Measurements from ENCODE around the gene ZBTB22. TPM values are rescaled to one million over a fixed set of nuclear protein-coding genes. Genes with fewer than 3 reads are reported as not detected.

Gene ZBTB22
- total and polyA plus RNA-seq, 10 donors = 10.8 to 27.2 (median 19.1) TPM

DNA sequence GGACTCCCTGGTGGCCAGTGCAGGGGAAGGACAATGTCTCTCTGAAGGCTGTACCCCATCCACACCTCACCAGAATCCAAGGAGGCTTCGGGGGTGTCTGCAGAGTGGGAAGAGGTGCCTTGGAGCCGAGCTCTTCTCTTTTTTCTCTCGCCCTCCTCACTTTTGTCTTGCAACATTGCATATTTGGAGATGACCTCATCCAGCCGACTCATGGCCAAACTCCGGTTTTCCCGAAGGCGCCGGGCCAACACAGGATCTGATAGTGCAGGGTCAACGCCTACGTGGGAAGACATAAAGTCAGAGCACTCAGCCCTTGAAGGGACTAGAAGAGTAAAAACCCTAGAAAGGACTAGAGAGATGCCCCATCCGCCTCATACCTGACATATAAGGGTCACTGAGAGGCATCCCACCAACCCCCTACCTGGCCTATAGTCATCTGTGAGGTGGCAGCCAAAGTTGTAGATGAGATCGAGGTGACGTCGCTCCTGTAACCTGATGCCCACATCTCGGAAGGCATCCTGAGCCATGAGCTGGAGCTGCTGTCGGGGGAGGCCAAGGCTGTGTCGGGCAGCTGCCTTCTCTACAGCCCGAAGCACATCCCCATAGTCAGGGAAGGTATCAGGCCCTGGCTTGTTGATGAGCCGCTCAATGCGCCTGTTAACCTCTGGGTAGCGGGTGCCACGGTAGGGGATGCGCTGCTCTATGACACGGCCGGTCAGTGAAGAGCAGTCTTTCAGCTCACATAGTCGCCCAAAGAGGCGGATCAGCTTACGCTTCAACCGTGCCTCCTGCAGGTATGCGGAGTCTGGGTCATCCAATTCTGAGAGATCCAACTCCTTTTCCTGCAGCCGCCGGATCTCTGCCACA, 3.0 kb upstream of the ZBTB22 start:
- no peaks in the 10 kb centered on the region for H3K27me3 ChIP-seq (replicated peaks in 1 of 7)
- peak overlapping the region in 7 of 8 donors; percentile 1 to 100 (median 46) for H3K27ac ChIP-seq
- H3K4me3 ChIP-seq = peak overlapping the region in 3 of 8 donors; percentile 76 to 93 (median 77)
- DNase-seq = peak; percentile 77
- no peaks in the 10 kb centered on the region for H3K9me3 ChIP-seq
- no peak for TF ChIP-seq POLR2A (IDR thresholded peaks at IDR 0.05)
- 75 to 89% (median 83%) methylated on average over 26 to 32 of the region's 32 CpGs for WGBS, 5 donors
- H3K36me3 ChIP-seq = peaks cover 2 to 47% (median 29%) of the 10 kb centered on the region in 6 donors
- intact Hi-C loops (cut with DNase I; ENCODE audit: low total_unique reads) = no loop called here
- peaks cover 47 to 88% (median 78%) of the 10 kb centered on the region in 6 donors for H3K4me1 ChIP-seq

DNA sequence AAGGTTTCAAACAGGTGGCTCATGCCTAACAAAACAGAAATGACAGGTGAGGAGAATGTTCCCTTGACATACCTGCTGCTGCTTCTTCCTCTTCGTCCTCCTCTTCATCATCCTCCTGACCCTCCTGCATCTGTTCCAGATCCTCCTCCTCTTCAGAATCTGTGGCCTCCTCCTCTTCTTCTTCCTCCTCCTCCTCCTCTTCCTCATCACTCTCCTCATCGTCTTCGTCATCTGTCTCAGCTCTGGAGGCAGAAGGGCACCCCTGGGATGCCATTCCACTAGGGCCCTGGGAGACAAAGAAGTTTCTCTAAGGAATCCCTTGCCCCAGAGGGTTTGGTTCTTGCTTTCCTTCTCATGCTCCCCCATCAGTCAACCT, 2.4 kb upstream of the ZBTB22 start:
- Histone ChIP-seq H3K9me3 (no peaks in the 10 kb centered on the region), H3K27me3 (replicated peaks in 1 of 7) (no peaks in the 10 kb centered on the region), H3K27ac (peak overlapping the region in 7 of 8 donors; percentile 1 to 100 (median 46)), H3K36me3 (peaks cover 2 to 50% (median 29%) of the 10 kb centered on the region in 6 donors), H3K4me3 (peak overlapping the region in 1 of 8 donors; percentile 93), H3K4me1 (peaks cover 54 to 89% (median 80%) of the 10 kb centered on the region in 6 donors)
- TF ChIP-seq POLR2AphosphoS5 (IDR thresholded peaks at IDR 0.05) (no peak), POLR2A (IDR thresholded peaks at IDR 0.05) (no peak)
- TF ChIP-seq, protein P1, sequence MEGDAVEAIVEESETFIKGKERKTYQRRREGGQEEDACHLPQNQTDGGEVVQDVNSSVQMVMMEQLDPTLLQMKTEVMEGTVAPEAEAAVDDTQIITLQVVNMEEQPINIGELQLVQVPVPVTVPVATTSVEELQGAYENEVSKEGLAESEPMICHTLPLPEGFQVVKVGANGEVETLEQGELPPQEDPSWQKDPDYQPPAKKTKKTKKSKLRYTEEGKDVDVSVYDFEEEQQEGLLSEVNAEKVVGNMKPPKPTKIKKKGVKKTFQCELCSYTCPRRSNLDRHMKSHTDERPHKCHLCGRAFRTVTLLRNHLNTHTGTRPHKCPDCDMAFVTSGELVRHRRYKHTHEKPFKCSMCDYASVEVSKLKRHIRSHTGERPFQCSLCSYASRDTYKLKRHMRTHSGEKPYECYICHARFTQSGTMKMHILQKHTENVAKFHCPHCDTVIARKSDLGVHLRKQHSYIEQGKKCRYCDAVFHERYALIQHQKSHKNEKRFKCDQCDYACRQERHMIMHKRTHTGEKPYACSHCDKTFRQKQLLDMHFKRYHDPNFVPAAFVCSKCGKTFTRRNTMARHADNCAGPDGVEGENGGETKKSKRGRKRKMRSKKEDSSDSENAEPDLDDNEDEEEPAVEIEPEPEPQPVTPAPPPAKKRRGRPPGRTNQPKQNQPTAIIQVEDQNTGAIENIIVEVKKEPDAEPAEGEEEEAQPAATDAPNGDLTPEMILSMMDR (IDR thresholded peaks at IDR 0.05 in 8 of 11, conservative IDR thresholded peaks at IDR 0.05 in 3 of 11) = no peak
- intact Hi-C loops (cut with DNase I; ENCODE audit: low total_unique reads) = no loop called here
- 86 to 95% (median 89%) methylated on average over 3 of the region's 3 CpGs for WGBS, 5 donors
- DNase-seq = no peak

DNA sequence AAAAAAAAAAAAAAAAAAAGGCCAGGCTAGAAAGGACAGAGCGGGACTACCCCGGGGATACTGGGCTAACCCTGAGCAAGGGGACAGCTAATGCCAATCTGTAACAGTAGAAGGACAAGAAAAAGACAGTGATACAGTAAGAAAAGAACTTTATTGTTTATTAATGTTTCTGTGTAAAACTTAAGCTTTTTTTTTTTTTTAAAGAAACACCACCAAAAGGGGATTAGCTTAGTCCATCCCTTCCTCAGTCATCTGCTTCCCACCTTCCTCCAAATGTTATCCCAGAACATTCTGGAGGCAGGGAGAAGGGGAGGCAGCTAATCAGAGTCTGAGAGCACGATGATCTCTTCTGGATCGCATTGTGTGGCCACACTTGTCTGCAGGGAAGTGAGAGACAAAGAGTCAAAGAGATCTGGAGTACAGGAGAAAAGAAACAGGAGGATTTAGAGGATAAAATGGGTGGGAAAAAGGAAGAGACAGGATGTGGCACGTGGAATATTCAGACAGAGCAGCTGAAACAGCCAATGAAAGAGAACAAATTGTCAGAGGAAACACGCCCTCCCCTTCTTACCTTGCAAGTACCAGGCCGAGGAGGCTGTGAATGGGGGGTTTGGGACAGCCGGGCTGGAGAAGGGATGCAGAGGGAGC, 1.0 kb upstream of the ZBTB22 start:
- Histone ChIP-seq H3K36me3 (peaks cover 2 to 50% (median 29%) of the 10 kb centered on the region in 6 donors), H3K27ac (peak overlapping the region; percentile 58 to 100 (median 94)), H3K27me3 (replicated peaks in 1 of 7) (no peaks in the 10 kb centered on the region), H3K9me3 (no peaks in the 10 kb centered on the region), H3K4me3 (peak overlapping the region; percentile 39 to 82 (median 65)), H3K4me1 (peaks cover 60 to 85% (median 76%) of the 10 kb centered on the region in 6 donors)
- intact Hi-C loops (cut with DNase I; ENCODE audit: low total_unique reads) = no loop called here
- 59 to 71% (median 70%) methylated on average over 8 of the region's 8 CpGs for WGBS, 5 donors
- DNase-seq = no peak
- peak in 1 of 3 donors; percentile 30 for TF ChIP-seq POLR2AphosphoS5 (IDR thresholded peaks at IDR 0.05)
- TF ChIP-seq, protein P1 (IDR thresholded peaks at IDR 0.05 in 8 of 11, conservative IDR thresholded peaks at IDR 0.05 in 3 of 11) = no peak

DNA sequence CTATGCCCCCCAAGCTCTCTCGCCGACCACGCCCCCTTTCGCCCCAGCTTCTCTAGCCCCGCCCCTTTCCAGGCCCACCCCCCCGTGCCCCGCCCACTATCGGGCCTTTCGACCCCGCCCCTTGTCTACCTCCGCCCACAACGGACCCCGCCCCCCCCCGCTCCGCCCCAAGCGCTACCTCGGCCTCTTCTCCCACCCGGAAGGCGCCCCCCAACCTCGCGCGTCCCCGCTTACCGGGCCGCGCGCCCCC, 200 bp downstream of the ZBTB22 start:
- H3K9me3 ChIP-seq = no peaks in the 10 kb centered on the region
- H3K36me3 ChIP-seq = peaks cover 2 to 53% (median 29%) of the 10 kb centered on the region in 6 donors
- TF ChIP-seq POLR2AphosphoS5 (IDR thresholded peaks at IDR 0.05) = no peak
- TF ChIP-seq, protein P1 (IDR thresholded peaks at IDR 0.05 in 8 of 11, conservative IDR thresholded peaks at IDR 0.05 in 3 of 11) = no peak
- TF ChIP-seq POLR2A (IDR thresholded peaks at IDR 0.05) = no peak
- peak overlapping the region; percentile 39 to 82 (median 65) for H3K4me3 ChIP-seq
- no peak for DNase-seq
- H3K4me1 ChIP-seq = peaks cover 60 to 84% (median 77%) of the 10 kb centered on the region in 6 donors
- H3K27me3 ChIP-seq (replicated peaks in 1 of 7) = no peaks in the 10 kb centered on the region
- intact Hi-C loops (cut with DNase I; ENCODE audit: low total_unique reads) = no loop called here
- WGBS, 5 donors = 1 to 4% (median 2%) methylated on average over 10 to 27 of the region's 27 CpGs
- peak overlapping the region; percentile 58 to 100 (median 94) for H3K27ac ChIP-seq
